Upper lobe of left lung (tissue), 4 donors: ENCODE measurements around the gene EVC.

Source experiments
- EP300 ChIP-seq, 4 donors: sonication (generic); formaldehyde crosslinking; IDR thresholded peaks; one replicate each; pipeline ENCODE4 v1.5.1; 2017; ENCODE audit warnings: antibody characterized with exemption in 4 of 4, control low read depth in 2 of 4
- POLR2A ChIP-seq, 4 donors: fragments of 450-650 bp; IDR thresholded peaks; one replicate each; pipeline ENCODE4 v1.5.1; 2016 to 2017; ENCODE audit warnings: antibody characterized with exemption in 4 of 4, mild to moderate bottlenecking in 2 of 4
- TF ChIP-seq, protein P1 (sequence below), 6 experiments: fragments of 450-650 bp in 4 of 6; fragments of 200-600 bp in 2 of 6; sonication (generic) in 2 of 6; IDR thresholded peaks; one replicate each; pipeline ENCODE4 v1.5.1; 2016 to 2019; ENCODE audit warnings: antibody characterized with exemption in 6 of 6

DNA sequence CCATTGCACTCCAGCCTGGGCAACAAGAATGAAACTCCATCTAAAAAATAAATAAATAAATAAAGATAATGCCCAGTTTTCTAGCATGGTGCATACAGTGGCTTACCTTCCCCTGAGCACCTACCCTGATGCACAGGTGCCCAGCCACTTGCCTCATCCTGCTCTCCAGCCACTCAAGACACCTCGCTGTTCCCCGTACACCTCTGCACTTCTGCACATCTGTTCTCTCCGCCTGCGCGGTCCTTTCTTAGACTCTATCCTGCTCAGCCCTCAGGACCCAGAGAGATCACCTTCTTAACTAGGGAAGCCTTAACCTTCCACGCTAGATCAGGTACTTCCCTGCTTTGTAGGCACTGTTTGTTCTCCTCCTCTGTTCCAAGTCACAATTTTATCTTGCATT is 2.9 kb downstream of the EVC start:
- TF ChIP-seq, protein P1, sequence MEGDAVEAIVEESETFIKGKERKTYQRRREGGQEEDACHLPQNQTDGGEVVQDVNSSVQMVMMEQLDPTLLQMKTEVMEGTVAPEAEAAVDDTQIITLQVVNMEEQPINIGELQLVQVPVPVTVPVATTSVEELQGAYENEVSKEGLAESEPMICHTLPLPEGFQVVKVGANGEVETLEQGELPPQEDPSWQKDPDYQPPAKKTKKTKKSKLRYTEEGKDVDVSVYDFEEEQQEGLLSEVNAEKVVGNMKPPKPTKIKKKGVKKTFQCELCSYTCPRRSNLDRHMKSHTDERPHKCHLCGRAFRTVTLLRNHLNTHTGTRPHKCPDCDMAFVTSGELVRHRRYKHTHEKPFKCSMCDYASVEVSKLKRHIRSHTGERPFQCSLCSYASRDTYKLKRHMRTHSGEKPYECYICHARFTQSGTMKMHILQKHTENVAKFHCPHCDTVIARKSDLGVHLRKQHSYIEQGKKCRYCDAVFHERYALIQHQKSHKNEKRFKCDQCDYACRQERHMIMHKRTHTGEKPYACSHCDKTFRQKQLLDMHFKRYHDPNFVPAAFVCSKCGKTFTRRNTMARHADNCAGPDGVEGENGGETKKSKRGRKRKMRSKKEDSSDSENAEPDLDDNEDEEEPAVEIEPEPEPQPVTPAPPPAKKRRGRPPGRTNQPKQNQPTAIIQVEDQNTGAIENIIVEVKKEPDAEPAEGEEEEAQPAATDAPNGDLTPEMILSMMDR (IDR thresholded peaks at IDR 0.05), result no peak
- TF ChIP-seq POLR2A (IDR thresholded peaks at IDR 0.05) (no peak), EP300 (IDR thresholded peaks at IDR 0.05) (no peak)
